Iris pigment epithelial cell (primary cell): Measurements from ENCODE around the gene ADAMTS4.

Experiments
- DNase-seq: peaks from one replicate; pipeline ENCODE4 v3.0.0-alpha.2; 2011; ENCODE audit warnings: low read depth

Gene ADAMTS4

DNA sequence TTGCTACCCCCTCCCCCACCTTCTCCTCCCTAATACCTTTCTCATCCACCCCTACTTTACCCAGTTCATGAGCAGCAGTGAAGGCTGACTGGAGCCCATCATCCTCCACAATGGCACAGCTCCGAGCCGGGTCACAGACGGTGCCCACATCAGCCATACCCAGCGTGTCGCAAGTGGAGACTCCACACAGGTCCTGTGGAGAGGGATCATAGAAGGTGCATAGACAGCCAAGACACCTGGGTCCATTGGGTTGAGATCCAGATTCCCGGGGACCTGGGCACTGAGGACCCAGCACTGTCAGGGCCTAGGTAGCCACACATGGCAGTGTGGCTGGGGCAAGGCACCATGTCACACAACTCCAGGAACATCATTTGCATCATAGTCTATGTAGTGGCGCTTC lies 2.7 kb downstream of the ADAMTS4 start:
- no peak for DNase-seq

DNA sequence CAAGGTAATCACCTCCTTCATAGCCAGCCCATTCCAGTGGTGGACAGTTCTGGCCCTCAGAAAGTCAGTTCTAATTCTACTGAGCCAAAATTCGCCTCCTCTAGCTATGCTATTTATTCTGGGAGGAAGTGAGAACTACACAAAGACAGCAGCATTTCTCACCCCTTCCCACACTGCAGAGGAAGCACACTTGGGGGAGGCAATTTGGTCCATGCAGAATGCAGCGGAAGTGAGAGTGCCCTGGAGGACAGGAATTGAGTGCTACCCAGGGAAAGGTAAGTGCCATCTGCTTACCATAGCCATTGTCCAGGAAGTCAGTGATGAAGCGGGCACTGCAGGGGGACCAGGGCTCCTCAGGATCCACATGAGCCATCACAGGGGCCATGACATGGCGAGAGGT lies 3.7 kb downstream of the ADAMTS4 start:
- DNase-seq: no peak

DNA sequence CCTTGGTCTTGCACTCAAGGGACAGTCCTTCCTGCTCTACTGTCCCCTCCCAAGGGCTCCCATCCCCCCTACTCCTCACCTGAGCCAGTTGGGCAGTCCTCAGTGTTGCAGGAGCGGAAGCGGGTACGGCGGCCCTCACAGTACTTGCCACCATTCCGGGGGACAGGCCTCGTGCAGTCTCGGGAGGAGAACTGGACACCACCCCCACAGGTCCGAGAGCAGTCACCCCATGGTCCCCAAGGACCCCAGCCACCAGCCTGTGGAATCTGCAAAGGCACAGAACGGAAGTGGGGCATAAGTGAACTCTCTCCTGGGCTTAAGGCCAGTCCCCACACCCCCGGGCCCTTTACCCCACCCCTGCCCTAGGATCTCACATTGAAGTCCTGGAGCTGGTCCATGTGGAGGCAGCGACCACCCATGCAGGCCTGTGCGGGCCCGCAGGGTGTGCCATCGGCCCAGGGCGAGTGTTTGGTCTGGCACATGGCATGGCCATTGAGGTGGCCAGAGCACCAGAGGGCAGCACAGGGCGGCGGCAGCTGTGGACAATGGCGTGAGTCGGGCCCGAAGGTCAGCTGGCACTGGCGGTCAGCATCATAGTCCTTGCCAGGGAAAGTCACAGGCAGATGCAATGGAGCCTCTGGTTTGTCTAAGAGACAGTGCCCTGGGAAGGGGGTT lies 5.2 kb downstream of the ADAMTS4 start:
- DNase-seq: no peak

DNA sequence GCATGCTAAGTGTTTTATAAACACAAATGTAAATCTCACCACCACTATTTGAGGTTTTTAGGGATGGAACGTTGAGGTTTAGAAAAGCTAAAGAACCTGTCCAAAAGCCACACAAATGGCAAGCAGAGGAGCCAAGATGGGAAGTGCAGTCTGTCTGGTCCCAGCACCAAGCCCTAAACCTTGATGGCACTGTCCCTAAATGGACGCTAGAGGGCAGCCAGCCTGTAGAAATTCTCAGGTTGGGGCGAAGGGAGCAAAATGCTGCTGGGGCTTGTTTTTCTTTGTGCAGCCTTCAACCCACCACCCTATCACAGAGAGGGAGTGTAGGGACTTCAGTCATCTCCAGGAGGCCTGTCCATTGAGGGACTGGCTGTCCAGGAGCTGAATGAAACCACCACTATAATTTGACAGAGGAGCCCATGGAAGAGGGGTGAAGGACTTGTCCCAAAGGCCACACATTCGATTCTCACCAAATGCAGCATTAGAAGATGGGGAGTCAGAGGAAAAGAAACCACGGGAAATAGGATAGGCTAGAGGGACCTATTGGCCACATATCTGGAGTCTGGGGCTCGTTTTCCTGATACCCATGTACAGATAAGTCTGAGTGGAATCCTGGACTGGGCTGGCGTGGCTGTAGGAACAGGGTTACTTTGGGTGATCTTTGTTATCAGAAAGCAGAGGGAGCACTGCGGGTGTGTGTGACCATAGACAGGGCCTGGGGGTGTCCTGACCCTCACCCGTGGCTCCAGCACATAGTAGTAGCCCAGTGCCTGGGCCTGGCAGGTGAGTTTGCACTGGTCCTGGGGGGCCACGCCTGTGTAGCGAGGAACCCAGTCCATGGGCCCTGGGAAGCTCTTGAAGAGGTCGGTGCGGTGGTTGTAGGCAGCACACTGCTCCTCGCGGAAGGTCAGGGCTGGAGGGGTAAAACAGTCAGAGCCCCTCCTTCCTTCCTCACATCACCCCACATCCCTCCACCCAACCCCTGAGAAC lies 6.1 kb downstream of the ADAMTS4 start:
- peak; percentile 73 for DNase-seq

DNA sequence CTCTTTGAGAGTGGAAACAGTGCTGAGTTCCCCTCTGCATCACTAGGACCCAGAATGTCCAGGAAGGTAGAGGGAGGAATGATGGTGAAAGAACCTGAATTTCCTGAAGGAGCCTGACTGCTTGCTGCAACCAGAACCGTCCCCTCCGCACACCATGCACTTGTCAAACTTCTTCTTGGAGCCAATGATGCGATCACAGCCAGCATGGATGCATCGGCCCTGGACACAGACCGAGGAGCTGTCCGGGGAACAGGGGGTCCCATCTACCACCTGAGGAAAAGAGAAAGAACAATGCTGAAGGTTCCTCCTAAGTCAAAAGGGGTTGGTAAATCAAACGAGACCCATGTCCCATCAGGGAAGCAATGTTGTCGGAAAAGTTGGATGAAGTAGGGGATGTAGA lies 6.9 kb downstream of the ADAMTS4 start:
- no peak for DNase-seq

DNA sequence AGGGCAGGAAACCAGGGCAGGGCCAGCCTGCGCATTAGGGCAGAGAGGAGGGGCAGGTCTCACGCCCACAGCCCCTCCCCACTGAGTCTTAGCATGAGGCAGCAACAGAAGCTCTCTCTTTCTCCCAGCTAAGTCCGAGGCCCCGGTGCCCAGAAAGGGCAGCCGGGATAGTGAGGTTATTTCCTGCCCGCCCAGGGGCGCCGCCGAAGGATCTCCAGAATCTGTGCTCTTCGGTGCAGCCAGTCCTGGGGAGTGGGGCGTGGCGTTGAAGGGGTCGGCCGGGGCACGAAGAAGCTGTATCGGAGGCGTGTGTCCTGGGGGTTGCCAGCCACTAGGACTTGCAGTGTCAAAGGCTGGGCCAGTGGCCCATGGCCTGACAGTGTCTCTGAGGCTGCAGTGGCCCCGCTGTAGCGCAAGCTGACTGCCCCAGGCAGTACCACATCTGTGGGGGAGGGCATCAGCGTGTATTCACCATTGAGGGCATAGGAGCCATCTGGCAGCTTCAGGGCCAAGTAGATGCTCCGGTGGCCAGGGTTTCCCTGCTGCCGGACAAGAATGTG lies 7.8 kb downstream of the ADAMTS4 start:
- no peak for DNase-seq

DNA sequence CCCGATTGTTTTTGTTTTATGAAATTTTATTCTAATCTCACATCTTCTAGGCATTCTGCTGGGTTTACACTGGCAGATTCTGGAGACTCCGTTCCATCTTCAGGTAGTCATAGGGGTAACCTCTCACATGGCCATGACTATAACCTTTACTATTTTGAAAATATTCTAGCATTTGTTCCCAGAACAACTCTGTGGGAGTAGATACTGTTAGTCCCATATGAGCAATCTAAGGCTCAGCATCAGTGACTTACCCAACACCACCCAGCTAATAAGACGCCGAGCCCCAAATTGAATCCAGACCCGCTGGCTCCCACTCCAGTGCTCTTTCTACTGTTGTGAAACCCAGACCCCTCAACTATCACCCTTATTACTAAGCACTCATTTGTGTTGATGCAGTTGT lies 9.8 kb downstream of the ADAMTS4 start:
- DNase-seq: peak; percentile 45

DNA sequence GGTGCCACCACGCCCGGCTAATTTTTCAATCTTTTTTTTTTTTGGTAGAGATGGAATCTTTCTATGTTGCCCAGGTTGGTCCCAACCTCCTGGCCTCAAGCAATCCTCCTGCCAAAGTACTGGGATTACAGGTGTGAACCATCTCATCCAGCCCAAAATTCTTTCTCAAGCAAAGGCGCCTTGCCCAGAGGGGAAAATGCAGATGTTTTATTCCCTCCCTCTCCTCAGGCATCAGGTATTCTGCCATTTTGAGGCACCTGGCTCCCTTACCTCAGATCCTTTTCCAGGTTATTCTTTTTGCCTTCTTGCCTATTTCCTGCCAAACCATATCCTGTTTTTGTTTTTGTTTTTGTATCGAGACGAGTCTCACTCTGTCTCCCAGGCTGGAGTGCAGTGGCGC lies 10.5 kb downstream of the ADAMTS4 start:
- no peak for DNase-seq

DNA sequence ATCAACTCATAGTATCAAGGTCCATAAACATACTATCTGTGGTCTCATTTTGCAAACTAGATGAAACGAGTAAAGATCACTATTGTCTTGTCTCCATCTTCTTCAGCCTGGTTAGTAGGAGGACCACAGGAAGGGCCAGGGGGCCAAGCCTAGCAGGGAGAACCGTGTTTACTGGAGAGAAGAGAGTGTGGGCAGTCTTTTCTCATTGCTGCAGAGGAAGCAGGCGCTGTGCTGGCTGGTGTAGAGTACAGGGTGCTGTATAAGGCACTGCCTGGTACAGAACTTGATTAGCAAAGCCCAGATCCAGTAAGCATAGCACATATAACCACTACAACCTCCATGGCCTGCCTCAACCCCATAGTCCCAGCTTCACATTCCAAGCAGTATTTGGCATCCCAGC lies 11.5 kb downstream of the ADAMTS4 start:
- DNase-seq: peak; percentile 32

DNA sequence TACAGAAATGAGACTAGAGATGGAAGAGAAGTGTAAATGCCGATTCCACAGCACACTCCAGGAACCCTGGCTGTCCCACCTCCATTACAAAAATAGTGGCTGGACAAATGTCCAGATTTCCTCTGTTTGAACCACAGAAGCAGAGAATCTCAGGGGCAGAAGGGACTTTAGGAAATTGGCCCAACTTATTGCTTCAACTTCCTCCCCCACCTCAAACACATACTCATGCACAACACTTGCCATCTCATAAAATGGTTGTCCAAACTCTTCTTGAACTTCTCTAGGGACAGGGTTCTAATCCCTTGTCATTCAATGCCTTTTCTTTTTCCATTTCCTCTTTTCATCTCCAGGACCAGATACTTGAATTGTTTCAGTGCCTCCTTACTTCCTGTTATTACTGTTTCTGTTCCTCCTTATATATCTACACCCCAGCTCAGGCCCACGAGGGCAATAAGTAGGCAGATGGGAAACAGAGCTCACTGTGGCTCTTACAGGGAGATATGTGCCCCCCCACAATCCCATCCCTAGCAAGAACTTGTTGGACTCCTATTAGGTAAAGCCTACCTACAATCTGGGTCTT lies 13.0 kb downstream of the ADAMTS4 start:
- DNase-seq: no peak

DNA sequence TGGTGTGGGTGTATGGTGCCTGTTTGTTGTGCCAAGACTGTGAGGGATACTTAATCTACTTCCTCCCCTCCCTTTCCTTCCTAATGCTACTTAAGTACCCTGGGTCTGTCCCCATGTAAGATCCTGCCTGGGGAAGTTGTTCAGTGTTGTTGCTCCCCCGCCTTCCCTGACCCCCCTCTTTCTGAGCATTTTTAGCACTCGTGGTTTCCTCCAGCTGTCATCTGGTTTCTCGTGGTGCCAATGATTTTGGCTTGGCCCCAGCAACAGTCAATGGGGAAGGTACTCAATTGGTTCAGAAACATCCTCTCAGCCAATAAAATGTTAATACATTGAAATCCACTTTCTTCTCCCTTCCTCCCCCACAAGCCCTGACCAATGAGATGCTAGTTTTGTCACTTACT lies 13.6 kb downstream of the ADAMTS4 start:
- peak; percentile 89 for DNase-seq

DNA sequence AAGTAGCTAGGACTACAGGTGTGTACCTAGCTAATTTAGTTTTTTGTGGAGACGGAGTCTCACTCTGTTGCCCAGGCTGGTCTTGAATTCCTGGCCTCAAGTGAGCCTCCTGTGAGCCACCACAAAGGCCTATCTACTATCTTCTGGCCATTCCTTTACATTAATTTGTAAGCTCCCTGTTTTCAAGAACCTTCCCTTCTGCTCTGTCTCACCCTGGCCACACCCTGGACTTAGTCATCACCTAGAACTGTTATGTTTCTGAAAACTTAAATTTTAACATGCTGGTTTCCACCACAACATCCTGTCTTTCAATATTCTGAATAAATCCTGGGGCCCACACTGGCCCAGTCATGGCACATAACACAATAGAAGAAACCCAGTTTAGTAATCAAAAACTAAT lies 16.6 kb downstream of the ADAMTS4 start:
- DNase-seq: peak; percentile 68

DNA sequence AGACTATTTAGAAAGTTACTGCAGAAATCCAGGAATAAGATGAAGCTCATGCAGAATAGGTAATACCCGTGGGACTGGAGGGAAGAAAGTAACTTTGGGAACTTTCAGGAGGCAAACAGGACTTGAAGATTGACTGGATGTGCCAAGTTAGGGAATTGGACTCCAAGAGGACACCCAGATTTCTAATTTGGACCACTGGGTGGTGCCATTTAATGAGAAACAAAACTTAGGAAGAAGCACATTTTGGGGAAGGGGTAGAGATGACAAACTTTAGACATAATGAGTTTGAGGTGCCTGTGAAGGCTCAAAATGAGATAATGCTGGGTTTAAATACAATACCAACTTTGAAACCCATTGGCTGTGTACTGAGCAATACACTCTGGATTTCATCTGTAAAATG lies 18.2 kb downstream of the ADAMTS4 start:
- no peak for DNase-seq

DNA sequence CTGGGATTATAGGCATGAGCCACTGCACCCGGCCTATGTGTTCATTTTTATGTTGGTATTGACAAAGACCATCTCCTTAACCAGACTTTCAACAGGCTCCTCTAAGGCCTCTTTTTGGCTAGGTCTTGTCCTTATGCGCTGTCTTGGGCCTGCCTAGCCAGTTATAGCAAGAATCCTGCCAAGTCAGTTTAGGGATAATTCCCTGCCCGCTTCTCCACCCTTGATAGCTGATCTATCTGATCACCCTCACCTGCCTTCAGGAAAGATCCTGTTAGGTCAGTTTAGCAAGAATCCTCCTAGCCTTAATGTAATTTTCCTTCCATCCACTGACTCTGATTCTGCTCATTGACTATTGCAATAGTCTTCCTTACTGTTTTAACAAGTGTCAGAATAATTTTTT lies 19.2 kb downstream of the ADAMTS4 start:
- no peak for DNase-seq

DNA sequence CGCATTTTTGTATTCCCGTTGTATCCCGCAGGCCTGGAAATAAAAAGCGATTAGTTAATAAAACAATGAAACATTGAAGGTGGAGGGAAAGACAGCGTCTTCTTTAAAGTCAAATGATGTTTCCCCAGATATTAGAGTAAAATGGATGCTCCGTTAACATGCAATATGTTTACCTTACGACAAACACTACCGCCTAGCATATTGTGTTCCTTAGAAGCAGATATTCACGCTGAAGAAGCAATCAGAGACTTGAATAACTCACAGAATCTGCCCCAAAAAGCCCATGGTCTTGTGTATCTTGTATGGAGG lies 21.0 kb downstream of the ADAMTS4 start:
- no peak for DNase-seq

DNA sequence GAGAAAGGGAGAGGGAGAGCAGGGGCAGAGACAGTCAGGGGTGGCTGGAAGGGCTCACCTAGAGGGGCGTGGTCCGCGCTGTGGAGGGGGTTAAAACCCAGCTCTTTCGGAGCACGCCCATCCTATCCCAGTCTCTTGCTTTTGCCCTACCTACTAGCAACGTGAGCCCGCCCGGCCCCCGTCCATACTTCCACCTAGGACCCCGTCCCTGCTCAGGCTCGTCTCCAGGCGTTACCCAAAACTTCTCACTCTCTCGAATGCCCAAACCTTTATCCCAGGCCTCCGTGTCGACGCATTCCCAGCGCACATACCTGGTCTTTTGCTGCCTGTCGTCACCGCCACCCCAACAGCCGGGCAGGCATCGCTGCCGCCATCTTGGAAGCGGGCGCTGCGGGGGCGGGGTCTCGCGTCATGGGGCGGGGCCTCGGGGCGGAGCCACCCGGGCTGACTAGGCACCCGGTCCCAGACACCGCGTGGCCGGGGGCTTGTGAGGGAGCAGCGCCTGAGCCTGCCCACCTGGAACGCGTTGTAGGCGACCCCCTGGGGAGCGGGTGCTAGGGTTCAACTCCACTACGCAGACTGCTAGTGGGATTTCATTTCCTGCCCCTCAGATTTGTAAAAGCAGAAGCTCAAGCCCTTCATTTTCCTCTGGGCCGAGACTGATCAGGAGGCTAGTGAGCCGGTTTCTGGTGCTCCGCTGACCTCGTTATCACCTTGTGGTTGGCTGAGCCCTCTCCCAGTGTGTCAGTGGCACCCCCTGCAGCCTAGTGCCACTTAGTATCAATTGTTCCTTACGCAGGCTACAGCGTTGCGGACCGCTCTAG lies 21.5 kb downstream of the ADAMTS4 start, which contains the start of gene B4GALT3:
Gene B4GALT3 (minus strand): TSS at position 396 of the 824 bp plus-strand sequence. CDS start 1,447 bp downstream, outside the sequence.
- DNase-seq: peak; percentile 75

DNA sequence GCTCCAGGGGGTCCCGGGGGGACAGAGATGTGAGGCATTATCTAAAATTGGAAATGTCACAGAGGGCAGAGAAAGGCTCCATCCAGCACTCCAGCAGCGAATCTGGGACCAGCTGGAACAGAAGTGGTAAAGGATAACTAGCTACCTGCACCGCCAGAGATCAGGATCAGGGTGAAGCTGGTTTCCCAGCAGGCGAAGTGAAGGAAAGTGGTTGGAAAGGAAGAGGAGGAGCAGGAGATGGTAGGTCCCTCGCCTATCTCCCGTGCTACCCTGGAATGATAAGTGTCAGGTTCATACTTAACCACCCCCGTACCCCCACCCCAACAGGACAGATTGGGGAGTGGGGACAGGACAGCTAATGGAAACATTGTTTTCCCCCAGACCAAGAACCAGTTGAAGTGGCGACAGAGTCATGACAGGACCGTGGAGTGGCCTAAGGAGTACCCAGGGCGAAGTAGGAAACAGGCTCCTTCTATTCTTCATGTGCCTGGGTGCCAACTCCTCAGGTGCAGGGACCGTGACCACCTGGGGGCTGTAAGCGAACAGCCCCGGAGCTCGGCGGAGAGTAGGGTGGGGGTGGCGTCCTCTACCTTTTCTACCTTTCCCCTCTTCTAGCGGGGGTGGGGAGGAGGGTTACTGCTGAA lies 22.3 kb downstream of the ADAMTS4 start:
- no peak for DNase-seq

DNA sequence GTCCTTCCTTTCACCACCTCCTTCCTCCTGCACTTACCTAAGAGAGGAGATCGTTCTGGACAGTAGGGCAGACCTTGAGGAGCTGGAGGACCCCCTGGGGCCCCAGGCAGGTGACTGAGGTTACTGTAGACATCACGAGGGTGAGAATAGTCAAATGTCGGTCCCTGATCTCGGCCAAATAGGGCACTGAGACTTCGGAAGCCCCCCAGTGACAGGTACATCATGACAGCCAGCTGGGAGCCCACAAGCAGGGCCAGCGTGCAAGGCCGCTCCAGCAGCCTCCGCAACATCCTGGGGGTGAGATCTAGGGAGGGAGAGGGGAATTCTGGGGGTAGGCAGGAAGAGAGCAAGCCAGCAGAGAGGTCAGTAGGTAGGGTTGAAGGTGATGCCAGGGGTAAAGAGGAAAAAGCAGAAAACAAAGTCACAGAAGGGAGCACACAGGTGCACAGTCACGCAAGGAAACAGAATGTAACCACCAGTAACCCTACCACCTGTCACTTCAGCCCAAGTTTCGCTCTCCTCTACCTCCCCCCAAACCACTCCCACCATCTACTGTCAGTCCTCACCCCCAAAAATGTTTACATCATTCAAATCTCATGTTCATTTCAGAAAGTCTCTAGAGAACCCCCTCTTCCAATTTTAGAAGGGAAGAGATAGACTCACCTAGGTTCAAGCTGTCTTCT lies 22.9 kb downstream of the ADAMTS4 start:
- no peak for DNase-seq

DNA sequence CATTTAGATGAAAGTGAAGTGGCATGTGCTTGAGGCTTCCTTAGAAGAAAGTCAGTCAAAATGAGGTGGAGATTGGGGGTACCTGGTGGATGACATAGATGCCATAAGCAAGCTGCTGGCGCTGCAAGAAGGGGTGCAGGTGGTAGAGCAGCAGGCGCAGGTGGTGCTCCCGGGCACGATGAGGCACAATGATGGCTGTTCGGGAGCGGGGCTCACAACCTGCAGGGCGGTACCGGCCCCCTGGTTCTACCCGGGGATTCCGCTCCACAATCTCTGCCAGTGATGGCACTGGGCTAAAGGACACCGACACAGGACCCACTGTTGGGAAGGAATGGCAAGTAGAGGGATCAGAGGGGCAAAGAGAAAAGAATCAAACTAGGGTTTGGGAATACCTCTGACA lies 23.9 kb downstream of the ADAMTS4 start:
- DNase-seq: no peak

DNA sequence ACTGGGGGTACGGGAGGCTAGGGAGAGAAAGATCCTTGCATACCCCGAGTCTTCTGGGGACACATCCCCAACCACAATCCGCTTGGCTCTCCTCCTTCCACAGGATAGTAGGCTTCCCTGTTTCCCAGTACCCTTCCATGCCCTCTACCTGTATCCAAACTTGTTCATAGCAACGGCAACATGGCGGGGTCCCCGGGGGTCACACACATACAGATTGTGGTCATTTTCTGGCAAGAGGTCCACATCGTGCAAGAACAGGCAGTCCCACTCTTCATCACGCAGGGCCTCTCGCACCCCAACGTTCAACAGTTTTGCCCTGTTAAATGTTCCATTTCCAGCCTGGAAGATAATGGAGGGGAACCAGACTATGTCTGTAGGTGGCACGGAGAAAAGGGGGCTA lies 25.1 kb downstream of the ADAMTS4 start:
- DNase-seq: no peak
